Prostate gland (tissue), 2 donors: ENCODE data around the gene DNAH6.
"Not testable (repeated sequence)": the region's sequence is repeated elsewhere in the genome, so short reads cannot be mapped to it uniquely, and the experiment has no call there.

Experiments
- POLR2A ChIP-seq: fragments of 450-650 bp; IDR thresholded peaks from one replicate; pipeline ENCODE4 v1.6.1; 2016; ENCODE audit warnings: antibody characterized with exemption, mild to moderate bottlenecking
- POLR2AphosphoS5 ChIP-seq: sonication (generic); formaldehyde crosslinking; IDR thresholded peaks from one replicate; pipeline ENCODE4 v1.6.1; 2017; ENCODE audit warnings: antibody characterized with exemption
- TF ChIP-seq, protein P1 (sequence below), 4 experiments: fragments of 200-600 bp in 2 of 4; fragments of 450-650 bp in 2 of 4; sonication (generic) in 2 of 4; IDR thresholded peaks; 1 replicate in 3 of 4; 2 replicates in 1 of 4; pipeline ENCODE4 v1.5.1; 2016 to 2019; ENCODE audit warnings: antibody characterized with exemption in 4 of 4, mild to moderate bottlenecking in 2 of 4, moderate library complexity in 2 of 4

DNA sequence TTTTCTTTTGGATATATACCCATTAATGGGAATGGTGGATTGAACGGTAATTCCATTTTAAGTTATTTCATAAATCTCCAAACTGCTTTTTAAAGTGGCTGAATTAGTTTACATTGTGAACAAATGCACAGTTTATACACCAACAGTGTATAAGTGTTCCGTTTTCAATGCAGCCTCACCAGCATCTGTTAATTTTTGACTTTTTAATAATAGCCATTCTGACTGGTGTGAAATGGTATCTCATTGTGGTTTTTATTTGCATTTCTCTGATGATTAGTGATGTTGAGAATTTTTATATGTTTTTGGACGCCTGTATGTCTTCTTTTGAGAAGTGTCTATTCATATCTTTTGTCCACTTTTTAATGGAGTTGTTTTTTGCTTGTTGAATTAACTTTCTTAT is 257.3 kb downstream of the DNAH6 start:
- TF ChIP-seq, protein P1, sequence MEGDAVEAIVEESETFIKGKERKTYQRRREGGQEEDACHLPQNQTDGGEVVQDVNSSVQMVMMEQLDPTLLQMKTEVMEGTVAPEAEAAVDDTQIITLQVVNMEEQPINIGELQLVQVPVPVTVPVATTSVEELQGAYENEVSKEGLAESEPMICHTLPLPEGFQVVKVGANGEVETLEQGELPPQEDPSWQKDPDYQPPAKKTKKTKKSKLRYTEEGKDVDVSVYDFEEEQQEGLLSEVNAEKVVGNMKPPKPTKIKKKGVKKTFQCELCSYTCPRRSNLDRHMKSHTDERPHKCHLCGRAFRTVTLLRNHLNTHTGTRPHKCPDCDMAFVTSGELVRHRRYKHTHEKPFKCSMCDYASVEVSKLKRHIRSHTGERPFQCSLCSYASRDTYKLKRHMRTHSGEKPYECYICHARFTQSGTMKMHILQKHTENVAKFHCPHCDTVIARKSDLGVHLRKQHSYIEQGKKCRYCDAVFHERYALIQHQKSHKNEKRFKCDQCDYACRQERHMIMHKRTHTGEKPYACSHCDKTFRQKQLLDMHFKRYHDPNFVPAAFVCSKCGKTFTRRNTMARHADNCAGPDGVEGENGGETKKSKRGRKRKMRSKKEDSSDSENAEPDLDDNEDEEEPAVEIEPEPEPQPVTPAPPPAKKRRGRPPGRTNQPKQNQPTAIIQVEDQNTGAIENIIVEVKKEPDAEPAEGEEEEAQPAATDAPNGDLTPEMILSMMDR (IDR thresholded peaks at IDR 0.05): not testable (repeated sequence)
- not testable (repeated sequence) for TF ChIP-seq POLR2A, POLR2AphosphoS5
